Thoracic aorta (tissue), 2 donors: Measurements from ENCODE around the gene RAB3IP. TPM values are rescaled to one million over a fixed set of nuclear protein-coding genes. Genes with fewer than 3 reads are reported as not detected.

Source experiments
- ATAC-seq: fragments of 150-250 bp; one replicate; pipeline ENCODE4 v1.8.0; 2017; ENCODE audit warnings: low read depth; ENCODE audit not compliant: insufficient number of reproducible peaks, low FRiP score
- DNase-seq: peaks from one replicate; pipeline ENCODE4 v3.0.0-alpha.2; 2020; ENCODE audit warnings: low spot score
- H3K27ac ChIP-seq, 2 donors: fragments of 200-600 bp; sonication (generic); 1 replicate in 1 of 2; 2 replicates in 1 of 2; pipeline ENCODE4 v1.5.1; 2016; ENCODE audit warnings: mild to moderate bottlenecking in 2 of 2, moderate library complexity in 2 of 2
- H3K27me3 ChIP-seq: fragments of 200-600 bp; sonication (generic); replicated peaks from 2 replicates; pipeline ENCODE4 v1.6.0; 2016; ENCODE audit warnings: mild to moderate bottlenecking; ENCODE audit not compliant: insufficient read depth
- H3K36me3 ChIP-seq: fragments of 200-600 bp; sonication (generic); one replicate; pipeline ENCODE4 v1.5.1; 2016
- H3K4me1 ChIP-seq, 2 donors: fragments of 200-600 bp; sonication (generic); 1 replicate in 1 of 2; 2 replicates in 1 of 2; pipeline versions ENCODE4 v1.5.1 to v1.6.0; 2016; ENCODE audit warnings: low read depth in 2 of 2, mild to moderate bottlenecking in 1 of 2; ENCODE audit not compliant: control insufficient read depth in 1 of 2
- H3K4me3 ChIP-seq: fragments of 200-600 bp; sonication (generic); 2 replicates; pipeline ENCODE4 v1.5.1; 2016; ENCODE audit warnings: mild to moderate bottlenecking
- H3K9me3 ChIP-seq: fragments of 200-600 bp; sonication (generic); 2 replicates; pipeline ENCODE4 v1.5.1; 2016
- CTCF ChIP-seq: fragments of 200-600 bp; sonication (generic); IDR thresholded peaks from one replicate; pipeline ENCODE4 v1.5.1; 2019; ENCODE audit warnings: antibody characterized with exemption
- total RNA-seq, 2 donors: library from RNA; depleted of rRNA; stranded (reverse); fragments of >200 nt; gene quantifications; one replicate each; pipeline versions ENCODE4 v1.1.0 to v1.2.3, GENCODE V29; 2016

The RAB3IP gene, protein sequence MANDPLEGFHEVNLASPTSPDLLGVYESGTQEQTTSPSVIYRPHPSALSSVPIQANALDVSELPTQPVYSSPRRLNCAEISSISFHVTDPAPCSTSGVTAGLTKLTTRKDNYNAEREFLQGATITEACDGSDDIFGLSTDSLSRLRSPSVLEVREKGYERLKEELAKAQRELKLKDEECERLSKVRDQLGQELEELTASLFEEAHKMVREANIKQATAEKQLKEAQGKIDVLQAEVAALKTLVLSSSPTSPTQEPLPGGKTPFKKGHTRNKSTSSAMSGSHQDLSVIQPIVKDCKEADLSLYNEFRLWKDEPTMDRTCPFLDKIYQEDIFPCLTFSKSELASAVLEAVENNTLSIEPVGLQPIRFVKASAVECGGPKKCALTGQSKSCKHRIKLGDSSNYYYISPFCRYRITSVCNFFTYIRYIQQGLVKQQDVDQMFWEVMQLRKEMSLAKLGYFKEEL
- total RNA-seq = 10 to 100 TPM in 1 of 2 donors, 1 to 10 TPM in 1; 8.1 to 22.6 TPM

- H3K9me3 ChIP-seq = no peaks in the 10 kb centered on the region
- peak; percentile 57 for TF ChIP-seq CTCF
- peak within 1 kb of the TSS in 1 of 2 donors; percentile 22 for H3K27ac ChIP-seq
- DNase-seq = peak; percentile 21
- no peaks in the 10 kb centered on the region for H3K27me3 ChIP-seq
- no peaks in the 10 kb centered on the region for H3K36me3 ChIP-seq
- ATAC-seq = peak; percentile 57
- peak within 1 kb of the TSS; percentile 88 for H3K4me3 ChIP-seq
- peaks cover 4 to 8% of the 10 kb centered on the region in 2 donors for H3K4me1 ChIP-seq
These were observed at the start of gene RAB3IP for GRCh38 chr12:69738351-69739286. Gene RAB3IP (plus strand): TSS chr12:69738860. CDS start chr12:69755409, 16,549 bp downstream.

GRCh38 chr12:69689638-69690037 lies 49.0 kb upstream of the RAB3IP start:
- DNase-seq (no peak), ATAC-seq (no peak)
- Histone ChIP-seq H3K9me3 (no peaks in the 10 kb centered on the region), H3K4me3 (no peak overlapping the region), H3K27ac (peak overlapping the region; percentile 58 to 68), H3K27me3 (no peaks in the 10 kb centered on the region), H3K4me1 (peaks cover 9 to 20% of the 10 kb centered on the region in 2 donors), H3K36me3 (no peaks in the 10 kb centered on the region)
- no peak for TF ChIP-seq CTCF

DNA sequence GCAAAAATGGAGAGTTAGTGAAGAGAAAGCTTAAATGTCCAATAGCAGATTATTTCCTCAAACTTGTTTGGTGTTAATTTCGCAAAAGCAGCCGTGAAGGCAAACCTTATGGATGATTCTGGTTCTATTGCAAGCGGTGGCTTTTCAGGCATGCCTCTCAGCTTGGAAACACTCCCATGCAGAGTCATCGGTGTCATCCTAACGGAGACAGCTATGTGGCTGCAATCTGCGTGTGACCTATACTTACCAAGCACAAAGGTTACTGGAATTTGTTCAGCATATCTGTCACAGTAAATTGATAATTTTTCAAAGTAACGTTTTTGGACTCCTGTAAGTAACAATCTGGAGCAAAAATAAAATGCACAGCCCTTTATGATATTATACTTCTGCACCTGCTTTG lies 44.5 kb upstream of the RAB3IP start:
- TF ChIP-seq CTCF = no peak
- Histone ChIP-seq H3K36me3 (no peaks in the 10 kb centered on the region), H3K27me3 (no peaks in the 10 kb centered on the region), H3K4me1 (peaks cover 3 to 8% of the 10 kb centered on the region in 2 donors), H3K9me3 (no peaks in the 10 kb centered on the region), H3K4me3 (no peak overlapping the region), H3K27ac (no peak overlapping the region)
- DNase-seq (no peak), ATAC-seq (no peak)

GRCh38 chr12:69698054-69698453 lies 40.6 kb upstream of the RAB3IP start:
- Histone ChIP-seq H3K9me3 (no peaks in the 10 kb centered on the region), H3K4me1 (no peaks in the 10 kb centered on the region), H3K27ac (no peak overlapping the region), H3K27me3 (no peaks in the 10 kb centered on the region), H3K36me3 (no peaks in the 10 kb centered on the region), H3K4me3 (no peak overlapping the region)
- DNase-seq (no peak), ATAC-seq (no peak)
- no peak for TF ChIP-seq CTCF
